ENCODE data around the gene ITGB2.

ITGB2 gene

GRCh38 chr21:44920694-44921604 lies at the start of gene ITGB2:
Gene ITGB2 (minus strand): TSS chr21:44920899. CDS start chr21:44910782, 10,117 bp downstream.
- DNase-seq (ENCODE audit: extremely low read depth in 1 of 2, low read depth in 1 of 2): peak in 1 of 2 donors; percentile 77

- no peak for DNase-seq (ENCODE audit: extremely low read depth in 1 of 2, low read depth in 1 of 2)
Measured at GRCh38 chr21:44969931-44970755, 49.4 kb upstream of the ITGB2 start.

DNA sequence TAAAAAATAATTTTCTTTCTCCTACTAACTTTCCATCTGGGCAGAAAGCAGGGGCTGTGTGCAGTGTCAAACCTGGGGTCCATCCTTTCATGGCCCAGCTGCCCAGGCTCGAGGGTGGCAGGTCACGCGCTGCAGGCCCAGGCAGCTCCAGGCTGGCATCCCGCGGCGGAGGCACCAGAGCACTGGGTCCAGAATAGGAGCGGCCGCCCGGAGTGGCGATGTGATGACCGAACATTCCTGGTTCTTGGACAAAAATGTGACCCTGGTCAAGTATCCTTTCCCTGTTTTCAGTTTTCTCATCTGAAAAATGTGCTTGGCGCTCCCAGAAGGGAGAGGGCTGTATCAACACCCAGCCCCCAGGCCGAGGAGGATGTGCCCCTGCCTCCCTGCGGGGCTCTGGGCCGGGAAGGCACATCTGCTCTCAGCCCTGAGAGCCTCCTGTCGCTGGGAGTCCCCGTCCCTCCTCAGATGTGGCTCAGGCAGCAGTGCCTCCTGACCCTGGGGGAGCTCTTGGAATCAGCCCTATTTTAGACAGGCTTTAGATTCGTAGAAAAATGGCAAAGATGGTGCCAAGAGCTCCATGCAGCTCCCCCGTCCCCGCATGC lies 48.5 kb upstream of the ITGB2 start:
- no peak for DNase-seq (ENCODE audit: extremely low read depth in 1 of 2, low read depth in 1 of 2)

DNA sequence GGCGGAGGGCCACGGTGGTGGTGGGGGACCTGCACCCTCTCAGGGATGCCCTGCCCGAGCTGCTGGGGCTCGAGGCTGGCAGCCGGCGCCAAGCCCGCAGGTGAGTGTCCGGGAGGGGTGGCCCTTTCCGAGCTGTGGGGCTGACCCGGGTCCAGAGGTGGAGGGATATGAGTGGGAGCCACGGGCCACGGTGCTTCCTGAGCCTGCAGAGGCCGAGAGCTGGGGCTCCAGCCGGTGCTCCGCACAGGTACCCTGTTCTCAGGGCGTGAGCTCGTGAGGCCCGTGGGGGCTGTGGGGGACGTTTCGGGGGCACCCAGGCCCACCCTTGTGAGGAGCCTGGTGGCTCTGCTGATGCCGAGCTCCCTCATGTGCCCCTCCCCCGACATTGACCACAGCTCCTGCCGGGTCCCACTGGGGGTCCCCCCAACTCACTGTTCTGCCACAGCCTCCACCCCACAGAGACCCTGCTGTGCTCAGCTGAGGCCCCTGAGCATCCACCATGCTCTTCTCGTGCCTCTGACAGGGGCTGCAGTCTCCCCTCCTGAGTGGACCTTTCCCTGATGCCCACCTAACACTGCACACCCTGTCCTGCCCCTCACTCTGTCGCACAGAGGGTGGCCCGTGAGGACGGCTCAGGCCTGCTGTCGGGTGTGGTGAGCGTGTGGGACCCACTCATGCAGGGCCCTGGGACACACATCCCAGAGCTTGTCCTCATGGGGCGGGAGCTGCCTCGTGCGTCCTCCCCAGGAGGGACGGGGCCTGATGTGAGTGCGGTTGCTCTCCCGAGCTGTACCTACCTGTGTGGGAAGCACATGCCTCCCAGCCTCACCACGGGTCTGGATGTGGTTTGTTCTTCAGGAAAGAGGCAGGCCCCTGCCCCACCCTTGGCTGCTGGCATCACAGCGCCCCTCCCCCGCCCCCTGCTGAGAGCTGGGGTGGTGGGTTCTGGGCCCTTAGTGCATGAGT lies 46.7 kb upstream of the ITGB2 start:
- no peak for DNase-seq (ENCODE audit: extremely low read depth in 1 of 2, low read depth in 1 of 2)

DNA sequence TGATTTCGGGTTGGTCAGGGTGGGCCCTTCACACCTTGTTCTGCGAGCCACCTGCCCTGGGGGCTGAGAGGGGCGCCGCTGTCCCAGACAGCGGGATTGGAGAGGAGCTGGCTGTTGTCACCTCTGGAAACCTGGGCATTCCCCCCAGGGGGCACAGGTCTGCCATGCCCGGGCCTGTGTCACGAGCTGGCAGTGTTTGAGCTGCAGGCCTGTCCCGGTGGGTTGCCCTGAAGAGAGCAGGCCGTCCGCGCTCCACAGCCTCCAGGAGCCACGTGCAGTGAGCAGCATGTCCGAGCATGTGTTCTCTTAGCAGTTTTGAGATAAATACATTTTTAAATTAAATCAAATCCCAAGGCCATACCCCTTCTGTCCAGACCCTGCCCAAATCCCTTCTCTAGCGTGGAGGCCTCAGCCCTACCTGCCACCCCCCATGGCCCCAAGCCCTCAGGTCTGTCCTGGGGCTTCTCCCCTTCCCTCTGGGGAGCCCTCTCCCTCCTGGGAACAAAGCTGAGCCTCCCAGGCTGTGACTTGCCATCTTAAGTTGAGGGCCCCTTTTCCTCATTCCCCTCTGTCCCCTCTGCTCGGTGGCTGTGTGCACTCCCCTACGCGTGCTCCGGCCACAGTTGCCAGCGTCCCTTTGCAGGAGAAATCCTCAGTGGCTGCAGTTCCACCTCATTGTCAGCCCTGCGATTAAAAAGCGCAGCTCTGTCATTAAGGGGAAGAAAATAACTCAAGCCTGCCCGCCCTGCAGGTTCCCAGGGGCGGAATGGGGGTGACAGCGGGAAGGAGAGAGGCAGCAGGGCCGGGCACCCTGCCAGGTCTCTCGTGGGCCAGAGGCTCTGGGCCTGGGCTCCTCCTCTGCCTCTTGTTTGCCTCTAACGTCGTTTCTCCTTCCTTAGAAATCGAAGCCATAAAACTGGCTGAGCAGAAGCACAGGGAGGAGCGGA lies 45.7 kb upstream of the ITGB2 start:
- DNase-seq (ENCODE audit: extremely low read depth in 1 of 2, low read depth in 1 of 2): no peak

DNA sequence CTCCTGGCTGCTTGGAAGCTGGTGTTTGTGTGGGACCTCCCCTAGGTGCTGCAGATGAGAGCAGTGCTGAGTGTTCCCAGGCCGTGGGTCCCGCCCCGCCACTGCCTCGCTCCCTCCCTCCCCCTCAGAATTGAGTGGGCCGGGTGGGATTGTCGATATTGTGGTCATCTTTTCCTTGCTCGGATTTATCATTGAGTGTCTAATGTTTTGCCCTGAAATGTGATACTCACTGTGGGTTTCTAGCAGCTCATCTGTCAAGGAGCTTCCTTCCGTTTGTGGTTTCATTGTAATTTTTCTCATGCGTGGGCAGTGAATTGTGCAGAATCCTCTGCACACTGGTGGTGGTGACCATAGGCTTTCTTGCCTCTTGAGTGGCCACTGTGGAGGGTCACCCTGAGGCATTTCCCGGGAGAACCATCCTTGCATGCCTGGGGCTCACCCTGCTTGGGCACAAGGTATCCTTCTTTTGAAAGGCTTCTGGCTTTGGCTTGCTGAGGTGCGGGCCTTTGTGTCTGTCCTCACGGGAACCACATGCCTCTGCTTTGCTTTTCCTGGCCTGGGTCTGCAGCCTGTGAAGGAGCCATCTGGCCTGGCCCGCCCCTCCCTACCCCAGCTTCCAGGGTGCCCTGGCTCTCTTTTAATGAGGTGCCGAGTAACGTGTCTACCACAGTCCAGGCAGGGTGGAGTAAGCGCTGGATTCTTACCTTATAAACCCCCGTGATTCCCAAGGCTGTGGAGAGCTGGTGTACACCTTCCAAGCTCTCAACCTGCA lies 44.7 kb upstream of the ITGB2 start:
- no peak for DNase-seq (ENCODE audit: extremely low read depth in 1 of 2, low read depth in 1 of 2)

DNA sequence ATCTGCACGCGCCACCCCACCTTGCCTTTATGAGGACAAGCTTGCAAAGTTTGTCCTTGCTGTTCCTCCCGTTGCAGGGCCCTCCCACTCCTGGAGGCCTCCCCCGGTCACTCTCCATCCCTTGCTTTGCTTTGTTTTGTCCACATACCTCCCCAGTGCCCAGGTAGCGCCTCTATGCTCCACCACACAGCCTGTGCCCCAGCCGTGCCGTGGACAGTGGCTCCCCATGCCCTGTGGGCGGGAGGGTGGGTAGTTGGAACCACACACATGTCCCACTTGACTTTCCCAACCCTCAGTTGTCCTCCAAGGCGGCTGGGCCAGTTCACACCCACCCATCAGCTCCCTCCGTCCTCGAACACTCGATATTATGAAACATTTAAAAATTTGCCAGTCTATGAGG lies 43.7 kb upstream of the ITGB2 start:
- no peak for DNase-seq (ENCODE audit: extremely low read depth in 1 of 2, low read depth in 1 of 2)

DNA sequence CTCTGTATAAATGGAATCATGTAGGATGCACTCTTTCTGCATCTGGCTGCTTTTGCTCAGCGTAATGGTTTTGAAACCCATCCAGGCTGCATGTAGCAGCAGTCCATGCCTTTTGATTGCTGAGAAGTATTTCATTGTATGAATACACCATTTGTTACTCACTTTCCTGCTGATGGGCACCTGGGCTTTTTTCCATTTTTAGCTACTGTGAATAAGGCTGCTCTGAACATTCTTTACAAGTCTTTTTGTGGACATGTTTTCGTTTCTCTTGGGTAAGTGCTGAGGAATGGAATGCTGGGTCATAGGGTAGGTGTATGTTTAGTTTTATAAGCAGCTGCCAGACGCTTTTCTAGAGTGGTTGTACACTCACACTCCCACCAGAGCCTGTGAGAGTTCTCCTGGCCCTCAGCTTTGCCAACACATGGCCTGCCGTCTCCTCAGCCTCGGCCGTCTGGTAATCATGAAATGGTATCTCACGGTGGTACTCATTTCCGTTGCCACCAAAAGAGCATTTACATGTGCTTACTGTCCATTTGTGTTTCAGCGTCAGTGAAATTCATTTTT lies 41.8 kb upstream of the ITGB2 start:
- DNase-seq (ENCODE audit: extremely low read depth in 1 of 2, low read depth in 1 of 2): no peak

- no peak for DNase-seq (ENCODE audit: extremely low read depth in 1 of 2, low read depth in 1 of 2)
Measured at GRCh38 chr21:44960141-44961092, 39.7 kb upstream of the ITGB2 start.

GRCh38 chr21:44959376-44960091 lies 38.8 kb upstream of the ITGB2 start:
- no peak for DNase-seq (ENCODE audit: extremely low read depth in 1 of 2, low read depth in 1 of 2)

GRCh38 chr21:44958471-44959191 lies 37.9 kb upstream of the ITGB2 start:
- no peak for DNase-seq (ENCODE audit: extremely low read depth in 1 of 2, low read depth in 1 of 2)

DNA sequence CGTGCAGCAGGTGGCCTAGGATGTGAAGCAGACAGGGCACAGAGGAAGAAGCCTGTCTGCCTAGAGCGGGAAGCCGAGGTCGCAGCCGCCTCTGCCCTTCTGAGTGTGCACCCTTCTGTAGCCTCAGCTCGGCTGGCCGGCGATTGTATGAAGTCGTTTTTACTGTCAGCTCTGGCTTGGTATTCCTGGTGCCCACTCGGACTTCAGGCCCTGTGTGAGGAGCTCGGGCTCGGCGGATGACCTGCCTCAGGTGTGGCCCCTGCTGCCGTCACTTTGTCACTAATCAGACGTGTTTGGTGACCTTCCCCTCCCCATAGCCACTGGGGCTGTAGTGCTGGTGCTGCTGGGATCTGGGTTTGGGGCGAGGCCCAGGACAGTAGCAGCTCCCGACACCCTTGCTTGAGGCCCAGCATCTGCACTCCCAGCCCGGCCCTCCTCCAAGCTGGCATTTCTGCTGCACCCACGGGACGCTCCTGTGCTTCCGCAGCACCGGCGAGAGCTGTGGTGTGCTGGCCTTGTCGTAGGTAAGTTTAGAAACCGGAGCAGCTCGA lies 37.3 kb upstream of the ITGB2 start:
- DNase-seq (ENCODE audit: extremely low read depth in 1 of 2, low read depth in 1 of 2): no peak

GRCh38 chr21:44957047-44957831 lies 36.5 kb upstream of the ITGB2 start:
- DNase-seq (ENCODE audit: extremely low read depth in 1 of 2, low read depth in 1 of 2): no peak

GRCh38 chr21:44956356-44957046 lies 35.8 kb upstream of the ITGB2 start:
- DNase-seq (ENCODE audit: extremely low read depth in 1 of 2, low read depth in 1 of 2): no peak

All from stimulated activated CD8-positive, alpha-beta memory T cell treated with anti-CD3 and anti-CD28 coated beads, Interleukin-7, amount 100 ng/mL, for 48 hours (primary cell).